ENCODE measurements around the gene UNC5B.

DNA sequence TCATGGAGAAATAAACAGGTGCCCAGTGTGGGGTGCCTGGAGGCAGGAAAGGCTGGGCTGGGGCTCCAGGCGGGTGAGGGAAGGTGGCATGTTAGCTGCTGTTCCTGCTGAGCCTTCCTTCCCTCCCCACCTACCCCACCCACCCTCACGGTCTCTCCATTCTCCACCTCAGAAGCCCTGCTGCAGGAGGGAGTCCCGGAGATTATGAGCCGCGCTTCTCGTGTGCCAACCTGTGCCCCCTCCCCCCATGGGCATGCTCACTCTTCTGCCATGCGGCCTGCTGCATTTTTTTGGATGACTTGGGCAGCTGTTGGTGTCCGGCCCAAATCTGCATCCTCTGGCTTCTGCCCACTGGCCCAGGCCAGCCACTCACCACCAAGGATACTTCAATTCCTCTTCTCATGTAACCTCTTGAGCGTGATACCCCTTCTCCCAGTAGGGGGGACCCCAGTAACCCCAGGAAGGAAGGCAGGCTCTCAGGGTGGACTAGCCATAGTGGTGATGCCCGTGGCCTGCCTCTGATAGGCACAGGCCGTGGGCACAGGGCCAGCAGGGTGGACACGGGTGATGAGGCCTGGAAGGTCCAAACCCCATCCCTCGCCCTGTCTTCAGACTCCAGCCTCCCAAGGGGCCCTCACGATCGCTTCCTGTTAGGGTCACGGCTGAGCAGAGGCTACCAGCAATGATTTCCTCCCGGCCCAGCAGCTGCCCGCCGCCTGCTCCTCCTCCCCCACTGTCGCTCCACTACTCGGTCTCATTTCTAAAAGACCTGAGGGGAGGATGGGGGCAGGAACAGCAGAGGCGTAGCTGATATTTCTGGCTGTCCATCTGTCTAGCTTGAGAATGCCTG, 27.8 kb downstream of the UNC5B start:
- TF ChIP-seq, protein P1, sequence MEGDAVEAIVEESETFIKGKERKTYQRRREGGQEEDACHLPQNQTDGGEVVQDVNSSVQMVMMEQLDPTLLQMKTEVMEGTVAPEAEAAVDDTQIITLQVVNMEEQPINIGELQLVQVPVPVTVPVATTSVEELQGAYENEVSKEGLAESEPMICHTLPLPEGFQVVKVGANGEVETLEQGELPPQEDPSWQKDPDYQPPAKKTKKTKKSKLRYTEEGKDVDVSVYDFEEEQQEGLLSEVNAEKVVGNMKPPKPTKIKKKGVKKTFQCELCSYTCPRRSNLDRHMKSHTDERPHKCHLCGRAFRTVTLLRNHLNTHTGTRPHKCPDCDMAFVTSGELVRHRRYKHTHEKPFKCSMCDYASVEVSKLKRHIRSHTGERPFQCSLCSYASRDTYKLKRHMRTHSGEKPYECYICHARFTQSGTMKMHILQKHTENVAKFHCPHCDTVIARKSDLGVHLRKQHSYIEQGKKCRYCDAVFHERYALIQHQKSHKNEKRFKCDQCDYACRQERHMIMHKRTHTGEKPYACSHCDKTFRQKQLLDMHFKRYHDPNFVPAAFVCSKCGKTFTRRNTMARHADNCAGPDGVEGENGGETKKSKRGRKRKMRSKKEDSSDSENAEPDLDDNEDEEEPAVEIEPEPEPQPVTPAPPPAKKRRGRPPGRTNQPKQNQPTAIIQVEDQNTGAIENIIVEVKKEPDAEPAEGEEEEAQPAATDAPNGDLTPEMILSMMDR (conservative IDR thresholded peaks at IDR 0.05 in 1 of 2, IDR thresholded peaks at IDR 0.05 in 1 of 2; ENCODE audit: extremely low read depth in 1 of 2, insufficient read depth in 1 of 2, low read depth in 1 of 2, low read length in 2 of 2): no peak
- TF ChIP-seq EZH2 (IDR thresholded peaks at IDR 0.05; ENCODE audit: borderline replicate concordance, low read length): no peak

Measured in mammary epithelial cell (primary cell).